HG02588 (cell line): ENCODE results near the gene RPS6KC1.
"Not testable (repeated sequence)": the region's sequence is repeated elsewhere in the genome, so short reads cannot be mapped to it uniquely, and the experiment has no call there.

Experiments used
- ATAC-seq: cut with Tn5 transposase; IDR thresholded peaks from one replicate; pipeline ENCODE4 v1.9.1; 2021; ENCODE audit warnings: mild to moderate bottlenecking, moderate library complexity; ENCODE audit not compliant: unreplicated experiment

RPS6KC1 gene

DNA sequence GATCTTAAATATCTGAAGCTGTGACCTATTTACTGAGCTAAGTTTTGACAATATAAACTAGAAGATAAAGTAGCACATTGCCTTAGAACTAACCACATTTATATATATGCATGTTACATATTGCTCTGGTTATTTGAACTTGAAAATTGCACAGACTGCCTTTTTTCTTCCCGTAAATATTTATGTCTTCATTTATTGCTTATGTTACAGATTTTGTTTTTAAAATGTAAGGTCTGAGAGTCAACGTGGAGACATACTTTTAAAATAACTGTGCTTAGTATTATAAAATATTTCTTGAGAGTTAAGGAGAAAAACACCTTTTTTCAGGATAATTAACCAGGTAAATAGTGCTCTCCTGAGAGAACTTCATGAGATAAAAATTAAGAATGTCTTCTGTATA is 3.1 kb downstream of the RPS6KC1 start:
- ATAC-seq = no peak

GRCh38 chr1:213054733-213055591 is 3.9 kb downstream of the RPS6KC1 start:
- ATAC-seq = no peak

GRCh38 chr1:213055767-213056166 is 4.7 kb downstream of the RPS6KC1 start:
- ATAC-seq = no peak

DNA sequence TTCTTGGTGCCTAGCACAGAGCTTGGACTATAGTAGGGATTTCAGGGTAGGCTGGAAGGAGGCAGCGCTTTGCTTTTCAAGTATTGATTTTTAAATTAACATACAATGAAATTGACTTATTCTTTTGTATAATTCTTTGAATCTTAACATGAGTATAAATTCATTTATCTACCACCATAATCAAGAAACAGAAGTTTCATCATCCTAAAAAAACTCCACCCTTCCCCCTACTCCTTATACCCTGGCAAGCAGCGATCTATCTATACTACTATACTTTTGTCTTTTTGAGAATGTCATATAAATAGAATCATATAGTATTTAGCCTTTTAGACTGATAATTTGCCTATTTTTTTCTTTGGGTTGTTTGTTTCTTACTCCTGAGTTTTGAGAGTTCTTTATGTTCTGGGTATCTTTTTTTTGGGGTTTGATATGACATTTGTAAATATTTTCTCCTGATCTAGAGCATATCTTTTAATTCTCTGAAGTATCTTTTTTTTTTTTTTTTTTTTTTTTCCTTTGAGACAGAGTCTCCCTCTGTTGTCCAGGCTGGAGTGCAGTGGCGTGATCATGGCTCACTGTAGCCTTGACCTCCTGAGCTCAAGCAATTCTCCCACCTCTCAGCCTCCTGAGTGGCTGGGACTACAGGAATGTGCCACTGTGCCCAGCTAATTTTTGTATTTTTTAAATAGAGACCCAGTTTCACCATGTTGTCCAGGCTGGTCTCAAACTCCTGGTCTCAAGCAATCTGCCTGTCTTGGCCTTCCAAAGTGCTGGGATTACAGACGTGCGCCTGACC is 6.4 kb downstream of the RPS6KC1 start:
- ATAC-seq = no peak

GRCh38 chr1:213060836-213061235 is 9.8 kb downstream of the RPS6KC1 start:
- no peak for ATAC-seq

DNA sequence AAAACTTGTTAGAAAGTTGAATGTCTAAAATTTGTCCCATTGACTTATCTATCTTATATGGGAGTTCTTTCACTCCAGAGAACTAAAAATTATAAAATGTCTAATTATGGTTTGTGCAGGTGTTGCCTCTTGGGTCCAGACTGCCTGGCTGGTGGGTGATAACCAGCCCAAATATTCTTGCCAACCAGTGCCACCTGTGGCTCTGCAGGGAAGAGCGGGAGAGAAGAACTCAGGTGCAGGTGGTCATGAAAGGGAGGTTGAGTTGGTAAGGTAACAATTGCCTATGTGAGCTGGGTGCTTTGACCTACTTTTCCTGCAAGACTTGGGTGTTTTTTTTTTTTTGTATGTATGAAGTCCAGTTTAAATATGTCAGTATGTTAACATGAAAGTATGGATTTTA is 10.2 kb downstream of the RPS6KC1 start:
- ATAC-seq = no peak

DNA sequence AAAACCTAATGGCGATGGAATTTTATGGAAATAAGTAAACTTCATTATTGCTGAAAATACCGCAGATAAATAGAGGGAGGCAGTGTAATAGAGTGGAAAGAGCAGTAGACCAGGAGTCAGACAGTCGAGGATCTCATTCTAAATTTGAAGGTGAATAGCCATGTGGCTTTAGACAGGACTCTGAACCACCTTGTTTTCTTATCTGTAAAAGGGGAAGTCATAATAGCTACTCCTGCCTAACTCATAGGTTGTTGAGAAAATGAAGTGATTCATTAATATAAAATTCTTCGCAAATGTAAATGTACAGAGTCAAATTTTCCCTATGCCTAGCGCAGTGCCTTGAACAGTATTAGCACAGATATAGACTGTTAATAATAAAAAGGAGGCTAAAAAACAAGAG is 14.8 kb downstream of the RPS6KC1 start:
- no peak for ATAC-seq

GRCh38 chr1:213066363-213066762 is 15.3 kb downstream of the RPS6KC1 start:
- ATAC-seq = no peak

- ATAC-seq = no peak
These were observed 16.3 kb downstream of the RPS6KC1 start for GRCh38 chr1:213067352-213067751.

DNA sequence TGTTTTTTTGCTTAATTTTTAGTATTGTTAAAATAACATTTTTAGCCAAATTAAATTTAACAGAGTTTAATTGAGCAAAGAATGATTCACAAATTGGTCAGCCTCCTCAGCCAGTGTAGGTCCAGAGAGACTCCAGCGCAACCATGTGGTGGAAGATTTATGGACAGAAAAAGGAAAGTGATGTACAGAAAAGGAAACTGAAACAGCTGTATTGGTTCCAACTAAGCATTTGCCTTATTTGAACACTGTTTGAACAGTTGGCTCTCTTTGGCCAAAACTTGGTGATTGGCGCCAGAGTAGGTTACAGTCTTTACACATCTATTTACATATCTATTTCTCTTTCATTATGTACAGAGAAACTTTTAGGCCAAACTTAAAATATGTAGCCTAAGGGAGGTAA is 19.4 kb downstream of the RPS6KC1 start:
- ATAC-seq = peak; percentile 91

GRCh38 chr1:213075725-213076124 is 24.7 kb downstream of the RPS6KC1 start:
- ATAC-seq = no peak

- no peak for ATAC-seq
These were observed 31.5 kb downstream of the RPS6KC1 start for GRCh38 chr1:213082420-213083111.

DNA sequence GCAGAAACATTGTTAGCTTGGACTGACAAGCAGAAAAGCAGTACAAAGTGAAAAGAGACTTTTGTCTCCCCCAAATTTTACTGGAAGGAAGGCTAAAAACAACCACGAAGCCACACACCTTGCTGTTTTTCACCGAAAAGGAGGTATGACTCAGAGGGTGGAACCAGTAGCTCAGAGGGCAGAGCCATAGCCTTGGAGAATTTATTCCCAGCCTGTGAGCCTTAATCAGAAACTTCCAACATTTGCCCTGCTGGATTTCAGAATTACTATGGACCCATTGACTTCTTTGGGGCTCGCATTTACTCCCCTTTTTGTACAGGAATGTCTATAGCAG is 32.0 kb downstream of the RPS6KC1 start:
- ATAC-seq = no peak

DNA sequence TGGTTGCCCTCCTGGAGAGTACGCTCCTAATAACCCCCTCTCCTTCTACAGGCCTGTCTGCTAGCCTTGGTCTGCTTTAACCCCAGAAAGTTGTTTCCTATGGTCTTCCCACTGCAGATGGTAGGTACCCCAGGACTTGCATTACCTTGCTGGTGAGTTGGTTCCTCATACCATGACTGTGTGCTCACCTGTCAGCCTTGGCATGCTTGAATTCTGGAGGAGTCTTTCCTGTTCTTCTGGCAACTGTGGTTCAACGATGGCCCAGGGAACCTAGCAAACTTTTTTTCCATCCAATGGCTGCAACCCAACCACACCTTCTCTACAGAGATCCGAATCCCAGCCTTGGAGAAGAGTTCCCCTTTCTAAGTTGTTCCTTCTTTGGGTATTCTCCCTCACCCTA is 36.9 kb downstream of the RPS6KC1 start:
- no peak for ATAC-seq

GRCh38 chr1:213089924-213090677 is 39.1 kb downstream of the RPS6KC1 start:
- ATAC-seq = no peak

- no peak for ATAC-seq
These were observed 43.4 kb downstream of the RPS6KC1 start for GRCh38 chr1:213094446-213094845.

GRCh38 chr1:213095467-213095866 is 44.4 kb downstream of the RPS6KC1 start:
- no peak for ATAC-seq

- ATAC-seq = no peak
These were observed 48.8 kb downstream of the RPS6KC1 start for GRCh38 chr1:213099682-213100399.

- ATAC-seq = not testable (repeated sequence)
These were observed 49.5 kb downstream of the RPS6KC1 start for GRCh38 chr1:213100565-213100964.
